Stimulated activated CD8-positive, alpha-beta memory T cell treated with anti-CD3 and anti-CD28 coated beads, Interleukin-12 subunit alpha, Interleukin-12 subunit beta, amount 100 ng/mL, for 1 hour (primary cell): ENCODE measurements around the gene TNFSF15.
A peak's percentile ranks its signal among the peaks of the same experiment; 100 is the strongest.
"Not testable (repeated sequence)": the region's sequence is repeated elsewhere in the genome, so short reads cannot be mapped to it uniquely, and the experiment has no call there.

ENCODE experiments used
- DNase-seq: peaks from one replicate; pipeline ENCODE4 v3.0.0-alpha.2; 2020; ENCODE audit warnings: low read depth

Gene TNFSF15

GRCh38 chr9:114754581-114754980 lies 51.3 kb downstream of the TNFSF15 start:
- DNase-seq: no peak

- no peak for DNase-seq
Measured at GRCh38 chr9:114746591-114747346, 59.1 kb downstream of the TNFSF15 start.

- DNase-seq: no peak
Measured at GRCh38 chr9:114745879-114746550, 59.8 kb downstream of the TNFSF15 start.

GRCh38 chr9:114745108-114745848 lies 60.6 kb downstream of the TNFSF15 start:
- DNase-seq: no peak

- DNase-seq: no peak
Measured at GRCh38 chr9:114743446-114743845, 62.4 kb downstream of the TNFSF15 start.

- no peak for DNase-seq
Measured at GRCh38 chr9:114742947-114743346, 62.9 kb downstream of the TNFSF15 start.

- not testable (repeated sequence) for DNase-seq
Measured at GRCh38 chr9:114741521-114741920, 64.3 kb downstream of the TNFSF15 start.

GRCh38 chr9:114738581-114739316 lies 67.1 kb downstream of the TNFSF15 start:
- DNase-seq: peak; percentile 55

- DNase-seq: no peak
Measured at GRCh38 chr9:114737847-114738246, 68.0 kb downstream of the TNFSF15 start.

GRCh38 chr9:114737118-114737517 lies 68.7 kb downstream of the TNFSF15 start:
- no peak for DNase-seq

- no peak for DNase-seq
Measured at GRCh38 chr9:114735704-114736103, 70.1 kb downstream of the TNFSF15 start.

- not testable (repeated sequence) for DNase-seq
Measured at GRCh38 chr9:114735139-114735538, 70.7 kb downstream of the TNFSF15 start.
